Activated CD8-positive, alpha-beta T cell treated with anti-CD3 and anti-CD28 coated beads, Interleukin-2, amount 10 ng/mL, durations not matched to agents 7 days and 5 days (primary cell): ENCODE results near the gene P2RX5. TPM values are rescaled to one million over a fixed set of nuclear protein-coding genes. Genes with fewer than 3 reads are reported as not detected.
A peak's percentile ranks its signal among the peaks of the same experiment; 100 is the strongest.

ENCODE experiments used
- ATAC-seq: fragments of 150-1000 bp; cut with Tn5 transposase; one replicate; pipeline ENCODE4 v1.10.0; 2021; ENCODE audit warnings: moderate library complexity
- CTCF ChIA-PET: fragments of 350-600 bp; sonication (Branson Sonifier 250); formaldehyde crosslinking; loops from one replicate; lab custom pipeline; 2021; ENCODE audit warnings: antibody characterized with exemption; lab: Charles Lee
- POLR2A ChIA-PET: fragments of 350-600 bp; sonication (Branson Sonifier 250); formaldehyde crosslinking; loops from one replicate; lab custom pipeline; 2021; ENCODE audit warnings: antibody characterized with exemption; lab: Charles Lee
- DNase-seq: peaks from one replicate; pipeline ENCODE4 v3.0.0-alpha.2; 2020
- H3K27ac Mint-ChIP-seq: one replicate; pipeline ENCODE4 v1.8.0; 2021; ENCODE audit warnings: mild to moderate bottlenecking, mixed read lengths
- H3K27me3 Mint-ChIP-seq: one replicate; pipeline ENCODE4 v1.8.0; 2021; ENCODE audit warnings: low read depth, mixed read lengths
- H3K36me3 Mint-ChIP-seq: one replicate; pipeline ENCODE4 v1.8.0; 2021; ENCODE audit warnings: low read depth, mixed read lengths
- H3K4me1 Mint-ChIP-seq: one replicate; pipeline ENCODE4 v1.8.0; 2021; ENCODE audit warnings: low read depth, mixed read lengths
- H3K4me3 Mint-ChIP-seq: one replicate; pipeline ENCODE4 v1.8.0; 2021; ENCODE audit warnings: mild to moderate bottlenecking, mixed read lengths
- H3K9me3 Mint-ChIP-seq: one replicate; pipeline ENCODE4 v1.8.0; 2022; ENCODE audit warnings: mixed read lengths; ENCODE audit not compliant: insufficient read depth
- total RNA-seq, 2 experiments: library from RNA; stranded (reverse); gene quantifications; one replicate each; pipeline ENCODE4 v1.2.3, GENCODE V29; 2021

Gene P2RX5
- total RNA-seq, 2 experiments from 2014 or later, result 7.8 to 8.1 TPM

- Mint-ChIP-seq H3K27ac (no peak overlapping the region), H3K4me3 (peak overlapping the region; percentile 91), H3K27me3 (no peaks in the 10 kb centered on the region), H3K36me3 (peaks cover 7% of the 10 kb centered on the region), H3K9me3 (no peaks in the 10 kb centered on the region), H3K4me1 (peaks cover 44% of the 10 kb centered on the region)
- CTCF ChIA-PET, result interaction anchor here (0.7 to 3.4 kb wide), 3 partner anchors 10 to 588 kb away, joined by 3 to 20 read pairs (median 6); no protein-coding TSS in a partner anchor
- ATAC-seq, result no peak
- DNase-seq, result peak; percentile 30
- POLR2A ChIA-PET, result interaction anchor here (1.1 kb wide), 2 partner anchors 74 to 204 kb away, joined by 3 to 4 read pairs; no protein-coding TSS in a partner anchor
These were observed 59.0 kb downstream of the P2RX5 start for GRCh38 chr17:3636908-3637373.

GRCh38 chr17:3636154-3636907, 59.6 kb downstream of the P2RX5 start, which contains the start of the genes CTNS and SHPK:
Gene CTNS, plus strand, starts transcription at chr17:3636760. Its CDS starts 3,447 bp downstream, at chr17:3640207.
Gene SHPK, minus strand, starts transcription at chr17:3636250. Its CDS starts 31 bp downstream, at chr17:3636219.
- Mint-ChIP-seq H3K36me3 (peaks cover 7% of the 10 kb centered on the region), H3K4me1 (peaks cover 44% of the 10 kb centered on the region), H3K4me3 (peak within 1 kb of the TSS; percentile 91), H3K9me3 (no peaks in the 10 kb centered on the region), H3K27me3 (no peaks in the 10 kb centered on the region), H3K27ac (peak within 1 kb of the TSS; percentile 99)
- peak; percentile 97 for DNase-seq
- peak; percentile 98 for ATAC-seq
- ChIA-PET CTCF (interaction anchor here (0.6 to 3.4 kb wide), 10 partner anchors 9 to 750 kb away, joined by 3 to 20 read pairs (median 3); no protein-coding TSS in a partner anchor), POLR2A (interaction anchor here (0.6 to 1.1 kb wide), 4 partner anchors 14 to 588 kb away, joined by 3 to 4 read pairs (median 4); no protein-coding TSS in a partner anchor)

GRCh38 chr17:3635474-3636153, 60.3 kb downstream of the P2RX5 start:
- H3K4me3 Mint-ChIP-seq, result peak overlapping the region; percentile 91
- H3K27ac Mint-ChIP-seq, result peak overlapping the region; percentile 50

GRCh38 chr17:3632287-3632686, 63.7 kb downstream of the P2RX5 start:
- Mint-ChIP-seq H3K36me3 (peaks cover 16% of the 10 kb centered on the region), H3K4me1 (peaks cover 13% of the 10 kb centered on the region), H3K27me3 (no peaks in the 10 kb centered on the region), H3K4me3 (no peak overlapping the region), H3K9me3 (no peaks in the 10 kb centered on the region), H3K27ac (no peak overlapping the region)
- ChIA-PET POLR2A (no interaction called here), CTCF (interaction anchor here (0.9 to 1.2 kb wide), 2 partner anchors 15 to 16 kb away, joined by 4 read pairs; no protein-coding TSS in a partner anchor)
- ATAC-seq (no peak), DNase-seq (no peak)

More at GRCh38 chr17:3635474-3636153, 60.3 kb downstream of the P2RX5 start:
- H3K36me3 Mint-ChIP-seq, result peaks cover 7% of the 10 kb centered on the region
- H3K27me3 Mint-ChIP-seq, result no peaks in the 10 kb centered on the region
- ChIA-PET CTCF (interaction anchor here (0.6 to 3.4 kb wide), 7 partner anchors 8 to 749 kb away, joined by 3 to 20 read pairs (median 4); no protein-coding TSS in a partner anchor), POLR2A (interaction anchor here (1.0 kb wide), 1 partner anchor 13 kb away, joined by 4 read pairs; no protein-coding TSS in a partner anchor)
- DNase-seq, result no peak
- no peak for ATAC-seq
- no peaks in the 10 kb centered on the region for H3K9me3 Mint-ChIP-seq
- H3K4me1 Mint-ChIP-seq, result peaks cover 38% of the 10 kb centered on the region

- ATAC-seq, result no peak
These were observed 65.2 kb downstream of the P2RX5 start for GRCh38 chr17:3630781-3631180.

GRCh38 chr17:3627769-3628167, 68.2 kb downstream of the P2RX5 start:
- Mint-ChIP-seq H3K9me3 (no peaks in the 10 kb centered on the region), H3K4me1 (no peaks in the 10 kb centered on the region), H3K27ac (no peak overlapping the region), H3K4me3 (no peak overlapping the region), H3K36me3 (peaks cover 30% of the 10 kb centered on the region), H3K27me3 (no peaks in the 10 kb centered on the region)
- no peak for DNase-seq
- no peak for ATAC-seq
- CTCF ChIA-PET, result interaction anchor here (1.6 kb wide), 1 partner anchor 8 kb away, joined by 4 read pairs; the partner anchor contains the start of genes CTNS and SHPK
- POLR2A ChIA-PET, result no interaction called here

More at GRCh38 chr17:3630781-3631180, 65.2 kb downstream of the P2RX5 start:
- Mint-ChIP-seq H3K4me3 (no peak overlapping the region), H3K9me3 (no peaks in the 10 kb centered on the region), H3K27me3 (no peaks in the 10 kb centered on the region), H3K27ac (no peak overlapping the region), H3K36me3 (peaks cover 23% of the 10 kb centered on the region), H3K4me1 (peaks cover 9% of the 10 kb centered on the region)
- ChIA-PET POLR2A (no interaction called here), CTCF (no interaction called here)
- no peak for DNase-seq

GRCh38 chr17:3626831-3627768, 68.9 kb downstream of the P2RX5 start:
- ChIA-PET CTCF (interaction anchor here (1.6 kb wide), 1 partner anchor 9 kb away, joined by 4 read pairs; the partner anchor contains the start of genes CTNS and SHPK), POLR2A (no interaction called here)
- peaks cover 25% of the 10 kb centered on the region for H3K36me3 Mint-ChIP-seq
- H3K9me3 Mint-ChIP-seq, result no peaks in the 10 kb centered on the region
- no peak for DNase-seq
- no peak overlapping the region for H3K27ac Mint-ChIP-seq
- H3K4me3 Mint-ChIP-seq, result no peak overlapping the region
- ATAC-seq, result no peak
- H3K27me3 Mint-ChIP-seq, result no peaks in the 10 kb centered on the region
- H3K4me1 Mint-ChIP-seq, result no peaks in the 10 kb centered on the region

Other genes with a start within 250 kb of the P2RX5 start
- not detected for gene SPATA22, start 224.3 kb downstream of the P2RX5 start, total RNA-seq
- not detected for gene ASPA, start 220.2 kb downstream of the P2RX5 start, total RNA-seq
- gene TRPV3, start 138.3 kb downstream of the P2RX5 start, total RNA-seq, result under 1 TPM; 0.31 to 0.37 TPM
- 1 to 10 TPM; 4.2 to 4.3 TPM for gene TRPV1, start 86.7 kb downstream of the P2RX5 start, total RNA-seq
- gene SHPK, start 59.9 kb downstream of the P2RX5 start, total RNA-seq, result 10 to 100 TPM; 12.0 to 12.5 TPM
- gene CTNS, start 59.4 kb downstream of the P2RX5 start, total RNA-seq, result 1 to 10 TPM; 7.7 to 9.7 TPM
- gene TAX1BP3, start 27.6 kb downstream of the P2RX5 start, total RNA-seq, result 10 to 100 TPM; 16.1 to 18.0 TPM
- gene EMC6, start 27.3 kb downstream of the P2RX5 start, total RNA-seq, result 10 to 100 TPM; 39.7 to 43.1 TPM
- 10 to 100 TPM; 27.0 to 28.1 TPM for gene HASPIN, start 27.7 kb upstream of the P2RX5 start, total RNA-seq
- gene ITGAE, start 105.0 kb upstream of the P2RX5 start, total RNA-seq, result 10 to 100 TPM; 22.9 to 23.2 TPM
- gene NCBP3, start 150.1 kb upstream of the P2RX5 start, total RNA-seq, result 10 to 100 TPM; 39.1 to 42.6 TPM
- gene CAMKK1, start 196.9 kb upstream of the P2RX5 start, total RNA-seq, result 1 to 10 TPM; 3.3 to 4.0 TPM
- 1 to 10 TPM; 1.1 TPM for gene P2RX1, start 220.3 kb upstream of the P2RX5 start, total RNA-seq